Fibroblast of skin of left biceps (primary cell): ENCODE measurements around the gene RFX4.

Source experiments
- DNase-seq, 2 experiments: peaks; one replicate each; pipeline ENCODE4 v3.0.0-alpha.2; 2013; ENCODE audit warnings: low read depth in 2 of 2

The RFX4 gene

GRCh38 chr12:106582641-106583230 is at the start of gene RFX4:
Gene RFX4, plus strand, starts transcription at chr12:106583004. Its CDS starts 317 bp downstream, at chr12:106583321.
- no peak for DNase-seq

DNA sequence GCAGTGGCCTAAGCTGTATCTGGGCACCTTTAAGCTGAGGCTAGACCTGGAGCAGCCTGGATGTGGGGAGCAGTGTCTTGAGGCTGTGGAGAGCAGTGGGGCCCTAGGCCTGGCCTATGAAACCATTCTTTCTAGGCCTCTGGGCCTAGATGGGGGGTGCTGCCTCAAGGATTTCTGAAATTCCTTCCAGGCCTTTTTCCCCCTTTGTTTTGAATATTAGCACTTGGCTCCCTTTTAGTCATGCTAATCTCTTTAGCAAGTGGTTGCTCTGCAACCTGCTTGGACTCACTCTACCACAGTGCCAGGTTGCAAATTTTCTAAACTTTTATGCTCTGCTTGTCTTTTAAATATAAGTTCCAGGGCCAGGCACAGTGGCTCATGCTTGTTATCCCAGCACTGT is 41.6 kb upstream of the RFX4 start:
- no peak for DNase-seq

- no peak for DNase-seq
Observed at GRCh38 chr12:106551410-106551809, 31.4 kb upstream of the RFX4 start.

GRCh38 chr12:106552228-106552627 is 30.6 kb upstream of the RFX4 start:
- no peak for DNase-seq

DNA sequence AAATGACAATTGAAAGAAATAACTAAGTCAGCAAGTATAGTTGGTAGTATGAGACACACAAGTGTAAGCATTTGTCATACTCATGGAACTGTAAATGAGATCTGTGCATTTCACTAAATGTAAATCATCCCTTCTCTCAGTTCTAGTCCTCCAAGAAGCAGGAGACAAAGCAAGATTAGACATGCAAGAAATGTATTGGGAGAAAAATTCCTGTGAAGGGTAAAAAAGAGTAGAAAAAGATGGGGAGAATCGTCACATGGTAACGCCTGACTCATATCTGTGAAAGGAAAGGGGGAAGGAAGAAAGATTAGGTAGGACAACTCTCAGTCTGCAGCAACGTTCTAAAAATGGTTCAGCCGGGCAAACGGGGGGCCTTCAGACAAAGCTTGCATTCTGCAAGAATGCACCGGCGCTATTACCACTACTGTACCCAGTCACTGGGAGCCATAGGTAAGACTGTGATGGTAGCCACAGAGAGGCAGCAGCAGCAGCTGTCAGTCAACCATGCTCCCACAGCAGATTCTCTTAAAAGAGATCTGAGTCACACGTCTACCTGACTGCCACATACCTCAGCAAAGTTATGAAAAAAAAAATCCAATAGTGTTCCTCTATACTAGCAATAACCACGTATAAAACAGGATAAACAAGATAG is 18.0 kb upstream of the RFX4 start:
- DNase-seq, result no peak

DNA sequence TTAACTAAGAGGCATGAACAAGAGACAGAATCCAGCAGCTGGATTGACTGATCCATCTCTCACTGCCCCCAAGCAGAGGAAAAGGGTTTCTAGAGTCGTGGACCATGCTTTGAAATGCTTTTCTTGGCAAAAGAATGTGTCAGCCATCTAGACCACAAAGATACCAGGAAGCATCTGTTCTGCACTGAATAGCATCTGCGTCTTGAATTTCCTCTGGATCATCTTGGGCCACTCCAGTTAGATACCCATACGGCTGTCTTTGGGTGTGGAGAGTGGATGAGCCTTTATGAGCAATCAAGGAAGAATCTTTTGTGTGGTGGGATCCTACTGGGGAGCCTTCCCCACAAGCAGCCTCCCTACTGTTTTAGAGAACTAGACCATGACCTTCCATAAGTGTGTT is 16.0 kb upstream of the RFX4 start:
- DNase-seq, result no peak

- no peak for DNase-seq
Observed at GRCh38 chr12:106573239-106573638, 9.6 kb upstream of the RFX4 start.

DNA sequence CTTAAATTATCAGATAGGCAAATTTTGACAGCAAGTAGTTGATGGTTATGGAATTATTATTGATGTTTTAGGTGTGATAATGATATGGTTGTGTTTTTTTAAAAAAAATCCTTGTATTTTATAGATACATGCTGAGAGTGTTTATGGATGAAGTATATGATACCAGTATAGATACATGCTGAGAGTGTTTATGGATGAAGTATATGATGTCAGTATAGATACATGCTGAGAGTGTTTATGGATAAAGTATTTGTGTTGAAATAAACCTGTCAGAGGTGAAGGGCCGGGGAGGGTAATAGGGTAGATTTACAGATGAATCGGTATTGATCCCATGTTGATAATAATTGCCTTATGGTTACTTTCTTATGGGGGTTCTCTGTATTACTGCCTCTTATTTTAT is 6.0 kb upstream of the RFX4 start:
- no peak for DNase-seq

DNA sequence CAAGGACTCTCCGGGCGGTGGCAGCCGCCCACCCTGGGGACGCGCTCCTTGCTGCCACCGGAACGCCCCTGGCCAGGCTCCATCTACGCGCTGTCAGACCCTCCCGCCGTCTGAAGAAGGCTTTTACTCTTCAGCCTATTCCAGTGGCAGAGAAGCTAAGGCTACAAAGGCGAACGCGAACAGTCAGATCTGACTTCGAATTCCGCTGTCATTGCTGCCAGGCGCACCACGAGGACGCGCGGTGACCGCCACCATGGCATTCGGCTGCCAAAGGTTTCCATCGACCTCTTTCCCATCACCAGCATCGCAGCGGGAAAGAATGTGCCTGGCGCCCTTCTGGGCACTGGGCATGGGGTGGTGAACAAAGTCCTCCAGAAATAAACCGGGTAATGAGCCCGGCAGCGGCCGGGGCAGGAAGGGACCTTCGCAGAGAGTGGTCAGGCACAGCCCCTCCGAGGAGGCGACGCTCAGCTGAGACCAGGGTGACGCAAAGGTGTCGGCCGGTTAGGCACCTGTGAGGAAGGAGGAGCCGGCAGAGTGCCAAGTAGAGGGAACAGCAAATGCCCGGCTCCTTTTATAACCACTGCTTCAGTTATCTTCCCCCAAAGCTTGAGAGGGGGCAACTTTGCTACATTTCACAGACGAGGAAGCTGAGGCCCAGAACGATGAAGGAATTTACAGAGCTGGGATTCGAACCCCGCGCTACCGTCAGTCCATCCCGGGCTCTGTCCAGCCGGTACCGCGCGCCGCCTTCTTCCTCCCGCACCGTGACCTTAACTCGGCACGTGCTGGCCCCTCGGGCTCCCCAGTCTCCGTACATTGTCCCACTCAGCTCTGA is 1.9 kb upstream of the RFX4 start:
- DNase-seq, result no peak

DNA sequence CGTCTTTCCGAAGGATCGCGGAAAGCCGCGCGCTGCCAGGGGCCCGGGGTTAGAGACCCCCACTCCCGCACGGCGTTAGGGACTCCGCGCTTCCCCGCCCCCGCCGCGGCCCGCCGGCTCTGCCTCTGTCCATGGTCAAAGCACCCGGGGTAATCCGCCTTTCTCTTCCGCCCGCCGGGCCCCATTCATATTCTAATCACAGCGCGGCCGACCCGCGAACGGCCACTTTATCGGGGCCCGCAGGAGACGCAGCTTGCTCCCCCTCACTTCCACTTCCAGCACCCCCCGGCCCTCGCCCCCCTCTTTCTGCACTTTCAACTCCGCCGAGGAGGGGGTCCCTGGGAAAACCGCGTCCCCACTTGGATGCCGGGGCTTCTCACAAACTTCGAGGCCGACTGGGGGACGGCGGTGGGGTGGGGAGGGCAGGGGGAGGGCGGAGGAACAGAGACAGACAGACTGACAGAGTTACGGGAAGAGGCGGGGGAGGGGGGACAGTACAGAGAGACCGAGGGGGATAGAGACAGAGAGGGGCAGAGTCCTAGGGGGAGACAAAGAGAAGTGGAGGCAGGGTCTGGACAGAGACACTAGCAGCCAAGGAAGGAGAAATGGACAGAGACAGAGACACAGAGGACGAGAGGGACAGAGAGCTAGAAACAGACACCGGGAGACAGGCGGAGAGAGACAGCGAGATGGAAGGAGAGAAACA is 1.1 kb upstream of the RFX4 start:
- no peak for DNase-seq

- DNase-seq, result no peak
Observed at GRCh38 chr12:106582249-106582591, 584 bp upstream of the RFX4 start.

- DNase-seq, result no peak
Observed at GRCh38 chr12:106583242-106584103, 669 bp downstream of the RFX4 start.

DNA sequence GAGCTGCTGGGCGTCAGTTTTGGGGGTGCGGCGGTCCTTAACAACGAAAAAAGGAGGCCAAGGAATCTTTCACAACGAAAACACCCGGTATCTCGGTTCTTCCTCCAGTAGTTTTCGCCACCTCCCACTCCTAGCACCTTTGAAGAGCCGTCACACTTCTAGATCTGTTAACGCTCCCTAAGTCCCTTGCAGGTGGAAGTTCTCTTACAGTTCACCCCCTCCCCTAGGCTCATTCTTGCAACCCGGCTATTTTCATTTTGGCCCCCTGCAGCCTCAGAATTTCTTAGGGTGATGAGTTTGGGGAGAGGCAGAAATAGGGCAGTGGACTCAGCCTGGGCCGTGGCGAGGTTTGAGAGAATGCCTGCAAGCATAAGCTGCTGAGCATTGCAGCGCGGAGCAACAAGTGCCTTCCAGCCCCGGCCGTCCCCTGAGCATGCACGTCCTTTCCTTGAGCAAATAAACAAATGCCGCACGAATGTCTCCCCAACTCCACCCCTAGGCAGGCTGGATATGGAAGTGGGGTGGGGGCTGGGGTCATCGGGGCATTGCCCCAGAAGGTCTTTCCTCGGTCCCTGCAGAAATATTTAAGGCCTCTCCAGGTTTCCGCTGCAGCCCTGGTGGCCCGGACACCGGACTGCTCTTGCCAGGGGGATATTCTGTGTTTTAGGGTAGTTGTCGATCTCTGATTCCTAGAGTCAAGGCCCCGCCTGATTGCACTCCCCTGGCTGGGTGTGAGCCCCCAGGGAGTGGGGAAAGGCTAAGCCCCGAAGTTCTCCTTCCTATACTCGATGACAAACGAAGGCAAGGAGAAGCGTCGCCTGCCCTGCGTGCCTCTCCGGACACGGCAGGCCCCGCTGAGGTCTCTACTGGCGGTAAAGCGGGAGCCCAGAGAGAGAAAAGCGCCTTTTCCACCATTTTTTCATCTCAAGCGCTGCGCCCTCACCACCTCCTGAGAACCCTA is 1.6 kb downstream of the RFX4 start:
- no peak for DNase-seq

DNA sequence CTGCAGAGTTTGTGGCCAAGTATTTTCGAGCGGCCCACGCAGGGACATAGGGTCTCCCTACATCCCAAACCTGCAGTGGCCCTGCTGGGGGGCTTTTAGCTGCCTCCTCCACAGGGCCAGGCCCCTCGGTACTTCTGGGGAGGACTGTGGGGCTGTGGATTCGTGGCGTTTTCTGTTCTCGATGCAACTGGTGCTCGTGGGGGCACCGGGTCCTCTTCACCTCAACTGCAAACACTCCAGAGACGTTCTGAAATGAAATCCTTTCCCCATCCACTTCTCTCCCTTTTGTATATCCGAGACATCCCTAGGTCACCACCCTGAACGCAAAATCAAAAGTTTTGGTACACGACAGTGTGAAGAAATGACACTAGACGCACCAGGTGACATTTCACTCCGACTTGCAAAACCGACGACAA is 2.3 kb downstream of the RFX4 start:
- no peak for DNase-seq

DNA sequence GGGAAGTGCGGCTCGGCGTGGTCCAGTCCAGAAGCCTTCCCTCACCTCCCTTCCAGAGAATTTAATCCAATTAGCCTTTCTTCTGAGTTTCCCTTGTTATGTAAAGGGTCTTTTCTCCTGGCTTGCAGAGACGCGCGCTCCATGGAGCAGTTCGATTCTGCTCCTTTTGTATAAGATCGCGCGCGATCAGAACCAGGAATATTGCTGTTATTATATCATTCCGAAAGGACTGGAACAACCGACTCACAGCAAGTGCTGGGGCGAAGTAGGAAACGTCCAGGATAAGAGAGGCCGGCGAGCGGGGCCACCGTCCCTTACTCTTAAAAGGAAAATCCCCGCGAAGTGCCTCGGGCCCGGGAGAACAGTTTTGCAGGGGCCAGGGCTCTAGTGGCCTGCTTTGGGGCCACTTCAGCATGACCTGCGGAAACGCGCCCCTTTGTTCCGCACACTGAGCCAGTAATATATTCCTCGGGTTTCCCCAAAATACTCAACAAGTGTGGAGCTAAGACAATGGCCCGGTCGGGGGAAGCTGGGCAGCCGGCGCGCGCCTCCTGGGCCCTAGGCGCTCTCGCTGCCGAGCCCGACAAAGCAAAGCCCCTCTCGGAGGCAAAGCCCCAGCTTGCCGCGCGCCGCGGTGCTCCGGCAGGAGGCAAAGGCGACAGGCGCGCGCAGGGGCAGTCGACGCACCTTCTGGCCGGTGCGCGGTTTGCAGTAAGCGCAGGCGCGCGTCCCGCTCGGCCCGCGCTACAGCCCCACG is 2.9 kb downstream of the RFX4 start:
- no peak for DNase-seq

DNA sequence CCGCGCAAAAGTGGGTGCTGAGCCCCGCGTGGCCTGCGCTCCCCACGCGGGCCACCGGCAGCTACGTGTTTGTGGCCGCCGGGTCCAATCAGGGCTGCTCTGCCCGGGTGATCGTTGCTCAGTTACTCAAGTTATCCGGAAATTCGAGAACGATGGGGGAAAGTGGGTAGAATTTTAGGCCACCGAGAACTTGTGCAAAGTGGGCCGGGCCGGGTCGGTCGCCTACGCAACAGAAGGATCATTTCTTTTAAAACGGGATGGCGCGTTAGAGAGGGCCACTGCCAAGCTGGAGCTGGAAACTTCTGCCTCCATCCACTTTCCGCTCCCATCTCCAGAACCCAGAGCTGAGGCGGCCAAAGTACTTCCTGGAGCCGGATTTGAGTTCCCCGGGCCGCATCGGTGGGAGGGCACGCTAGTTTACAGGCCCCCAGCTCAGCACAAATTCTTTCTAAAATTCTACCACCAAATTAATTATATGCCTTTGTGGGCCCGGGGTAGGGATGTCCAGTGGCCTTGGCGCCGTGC is 3.5 kb downstream of the RFX4 start:
- DNase-seq, result no peak

DNA sequence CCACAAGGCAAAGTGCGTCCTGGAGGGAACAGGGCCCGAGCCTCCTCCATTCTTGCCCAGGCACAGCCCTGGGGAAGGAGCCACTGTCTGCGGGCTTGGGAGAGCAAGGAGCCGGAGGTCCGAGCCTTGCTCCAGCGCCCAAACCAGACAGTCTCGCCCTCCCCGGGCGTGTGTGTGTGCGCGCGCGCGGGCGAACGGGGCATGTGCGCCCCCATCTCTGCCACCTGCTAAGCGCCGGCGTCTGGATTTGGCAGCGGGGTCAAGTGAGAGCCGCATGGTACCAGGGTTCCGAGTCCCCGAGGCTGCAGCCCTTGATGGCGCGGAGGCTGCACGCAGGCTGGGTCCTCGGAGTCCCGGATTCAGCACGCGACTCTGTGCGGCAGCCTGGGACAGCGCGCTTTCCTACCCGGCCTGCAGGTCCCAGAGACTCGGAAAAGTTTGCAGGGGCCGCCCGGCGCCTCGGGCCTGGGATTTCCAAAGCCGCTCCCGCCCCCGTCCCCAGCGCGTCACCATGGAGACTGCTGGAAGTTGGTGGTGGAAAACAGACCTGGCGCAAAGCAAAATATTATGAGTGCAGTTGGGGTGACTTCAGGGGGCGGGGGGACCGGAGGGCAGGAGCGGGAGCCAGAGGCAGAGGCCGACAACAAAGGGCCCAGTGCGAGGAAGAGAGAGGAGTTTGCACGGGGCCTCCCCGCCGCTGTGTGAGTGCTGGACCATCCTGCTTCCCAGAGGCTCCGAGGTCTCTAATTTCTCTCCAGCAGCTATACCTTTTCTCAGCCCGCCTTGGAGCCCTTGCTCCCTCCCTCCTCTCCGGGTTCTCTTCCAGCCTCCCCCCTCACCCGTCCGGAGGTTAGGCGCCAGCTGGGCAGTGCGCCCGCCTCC is 4.2 kb downstream of the RFX4 start:
- no peak for DNase-seq

GRCh38 chr12:106588771-106589170 is 6.0 kb downstream of the RFX4 start:
- no peak for DNase-seq
